ENCODE data around the gene CORO2B.

Gene CORO2B, protein sequence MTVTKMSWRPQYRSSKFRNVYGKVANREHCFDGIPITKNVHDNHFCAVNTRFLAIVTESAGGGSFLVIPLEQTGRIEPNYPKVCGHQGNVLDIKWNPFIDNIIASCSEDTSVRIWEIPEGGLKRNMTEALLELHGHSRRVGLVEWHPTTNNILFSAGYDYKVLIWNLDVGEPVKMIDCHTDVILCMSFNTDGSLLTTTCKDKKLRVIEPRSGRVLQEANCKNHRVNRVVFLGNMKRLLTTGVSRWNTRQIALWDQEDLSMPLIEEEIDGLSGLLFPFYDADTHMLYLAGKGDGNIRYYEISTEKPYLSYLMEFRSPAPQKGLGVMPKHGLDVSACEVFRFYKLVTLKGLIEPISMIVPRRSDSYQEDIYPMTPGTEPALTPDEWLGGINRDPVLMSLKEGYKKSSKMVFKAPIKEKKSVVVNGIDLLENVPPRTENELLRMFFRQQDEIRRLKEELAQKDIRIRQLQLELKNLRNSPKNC

DNA sequence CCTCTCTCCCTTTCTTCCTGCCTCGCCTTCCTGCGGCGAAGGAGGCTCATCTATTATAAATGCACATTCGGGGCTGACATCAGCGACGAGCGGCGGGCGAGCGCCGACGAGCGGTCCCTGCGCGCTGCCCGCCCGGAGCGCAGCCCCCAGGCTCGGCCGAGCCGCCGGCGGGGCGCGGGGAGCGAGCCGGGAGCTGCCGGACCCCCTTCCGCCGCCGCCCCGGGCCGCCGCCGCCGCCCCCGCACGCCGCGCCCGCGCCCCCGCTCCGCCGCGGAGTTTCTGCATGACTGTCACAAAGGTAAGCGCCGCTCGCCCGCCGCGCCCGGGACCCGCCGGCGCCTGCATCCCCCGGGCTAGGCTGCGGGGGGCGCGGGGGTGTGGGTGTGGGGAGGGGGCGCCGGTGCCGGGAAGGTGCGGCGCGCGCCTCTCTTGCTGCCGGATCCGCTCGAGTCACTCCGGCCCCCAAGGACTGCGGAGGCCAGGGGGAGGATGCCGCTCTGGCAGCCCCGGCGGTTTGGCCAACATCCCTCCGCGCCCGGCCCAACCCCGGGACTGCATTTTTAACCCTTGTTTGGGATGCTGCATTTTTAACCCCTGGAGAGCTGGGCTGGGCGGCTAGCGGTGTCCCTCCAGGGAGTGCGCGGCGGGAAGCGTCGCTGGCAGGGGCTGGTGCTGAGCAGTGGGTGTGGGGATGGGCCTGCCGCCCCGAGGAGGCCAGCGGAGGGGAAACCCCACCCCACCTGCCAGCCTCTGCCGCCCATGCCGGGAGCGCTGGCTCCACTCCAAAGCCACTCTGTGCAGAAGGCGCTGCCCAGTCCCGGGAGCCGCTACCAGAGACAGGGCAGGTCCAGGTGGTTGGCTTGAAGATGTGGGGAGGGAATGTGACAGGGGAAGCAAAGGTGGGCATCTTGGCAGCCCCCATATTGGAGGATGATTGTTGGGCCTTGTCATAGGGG is at the start of gene CORO2B:
TSS of gene CORO2B (plus strand) at position 14 of the 956 bp plus-strand sequence. CDS start at position 284, 270 bp downstream.
- DNase-seq (ENCODE audit: low spot score) = no peak

DNA sequence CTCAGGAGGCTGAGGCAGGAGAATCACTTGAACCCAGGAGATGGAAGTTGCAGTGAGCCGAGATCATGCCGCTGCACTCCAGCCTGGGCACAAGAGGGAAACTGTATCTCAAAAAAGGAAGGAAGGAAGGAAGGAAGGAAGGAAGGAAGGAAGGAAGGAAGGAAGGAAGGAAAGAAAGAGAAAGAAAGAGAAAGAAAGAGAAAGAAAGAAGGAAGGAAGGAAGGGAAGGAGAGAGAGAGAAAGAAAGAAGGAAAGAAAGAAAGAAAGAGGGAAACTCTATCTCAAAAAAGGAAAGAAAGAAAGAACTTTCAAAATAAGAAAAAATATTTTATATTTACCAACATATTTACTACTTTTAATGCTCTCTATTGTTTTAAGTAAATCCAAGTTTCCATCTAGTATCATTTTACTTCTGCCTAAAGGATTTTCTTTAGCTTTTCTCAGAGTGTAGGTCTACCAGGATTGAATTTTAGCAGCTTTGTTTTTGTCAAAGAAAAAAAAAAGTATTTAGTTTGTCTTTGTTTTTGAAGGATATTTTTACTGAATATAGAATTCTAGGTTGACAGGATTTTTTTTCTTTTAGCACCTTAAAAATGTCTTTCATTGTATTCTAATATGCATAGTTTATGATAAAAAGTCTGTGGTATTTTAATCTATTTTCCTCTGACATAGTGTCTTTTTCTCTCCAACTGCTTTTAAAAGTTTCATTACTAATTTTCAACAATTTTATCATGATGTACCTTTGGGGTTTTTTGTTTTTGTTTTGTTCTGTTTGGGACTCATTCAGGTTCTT is 47.2 kb upstream of the CORO2B start:
- no peak for DNase-seq (ENCODE audit: low spot score)

DNA sequence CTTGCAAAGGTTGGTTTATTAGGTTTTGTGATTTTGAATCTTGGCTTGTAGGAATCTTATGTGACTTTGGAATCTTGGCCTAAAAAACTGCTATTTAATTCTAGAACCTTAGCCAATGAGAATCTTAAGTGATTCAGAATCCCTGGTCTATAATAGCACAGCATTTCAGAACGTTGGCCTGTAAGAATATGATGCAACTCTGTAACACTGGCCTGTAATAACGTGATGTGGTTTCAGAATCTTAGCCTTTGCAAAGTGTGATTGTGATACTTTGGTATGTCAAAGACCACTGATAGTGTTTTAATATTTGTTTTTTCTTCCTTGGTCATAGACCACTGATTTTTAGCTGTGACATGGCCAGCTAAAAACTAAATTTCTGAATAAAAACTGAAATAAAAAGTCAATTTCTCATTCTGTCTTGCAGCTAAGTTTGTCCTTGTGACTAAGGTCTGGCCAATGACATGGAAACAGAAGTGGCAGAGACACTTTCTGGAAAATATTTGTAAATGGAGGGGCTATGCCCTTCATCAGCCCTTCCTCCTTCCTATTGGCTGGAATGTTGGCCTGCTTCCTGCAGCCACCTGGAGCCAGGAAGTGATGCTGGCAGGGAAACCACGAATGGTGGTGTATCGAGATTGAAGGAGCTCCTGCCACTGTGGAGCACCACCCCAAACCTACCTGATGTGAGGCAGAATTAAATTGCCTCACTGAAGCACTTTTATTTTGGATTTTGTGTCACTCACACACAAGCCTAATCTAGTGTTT is 42.3 kb upstream of the CORO2B start:
- no peak for DNase-seq (ENCODE audit: low spot score)

DNA sequence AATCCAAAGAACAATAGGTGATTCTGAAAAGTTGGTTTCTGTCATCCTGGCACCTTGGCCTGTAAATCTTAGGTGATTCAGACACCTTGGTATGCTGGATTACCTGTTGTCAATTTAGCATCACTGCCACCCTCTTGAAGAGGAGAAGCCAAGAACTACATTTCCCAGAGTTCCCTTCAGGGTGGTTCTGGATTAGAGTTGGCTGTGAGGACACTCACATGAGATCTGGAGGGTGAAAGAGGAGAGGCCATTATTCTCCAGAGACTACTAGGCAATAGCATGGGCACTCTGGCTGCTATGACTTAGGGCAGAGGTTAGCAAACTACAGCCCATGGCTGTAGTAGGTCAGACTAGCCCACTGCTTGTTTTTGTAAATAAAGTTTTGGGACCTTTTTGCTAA is 41.7 kb upstream of the CORO2B start:
- no peak for DNase-seq (ENCODE audit: low spot score)

DNA sequence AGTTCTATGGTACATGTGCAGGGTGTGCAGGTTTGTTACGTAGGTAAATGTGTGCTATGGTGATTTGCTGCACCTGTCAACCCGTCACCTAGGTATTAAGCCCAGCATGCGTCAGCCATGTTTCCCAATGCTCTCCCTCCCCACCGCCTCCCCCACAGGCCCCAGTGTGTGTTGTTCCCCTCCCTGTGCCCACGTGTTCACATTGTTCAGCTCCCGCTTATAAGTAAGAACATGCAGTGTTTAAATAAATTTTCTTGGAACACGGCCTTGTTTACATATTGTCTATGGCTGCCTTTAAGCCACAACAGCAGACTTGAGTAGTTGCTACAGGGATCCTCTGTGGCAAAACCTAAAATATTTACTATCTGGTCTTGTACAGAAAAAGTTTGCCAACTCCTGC is 41.3 kb upstream of the CORO2B start:
- DNase-seq (ENCODE audit: low spot score) = no peak

DNA sequence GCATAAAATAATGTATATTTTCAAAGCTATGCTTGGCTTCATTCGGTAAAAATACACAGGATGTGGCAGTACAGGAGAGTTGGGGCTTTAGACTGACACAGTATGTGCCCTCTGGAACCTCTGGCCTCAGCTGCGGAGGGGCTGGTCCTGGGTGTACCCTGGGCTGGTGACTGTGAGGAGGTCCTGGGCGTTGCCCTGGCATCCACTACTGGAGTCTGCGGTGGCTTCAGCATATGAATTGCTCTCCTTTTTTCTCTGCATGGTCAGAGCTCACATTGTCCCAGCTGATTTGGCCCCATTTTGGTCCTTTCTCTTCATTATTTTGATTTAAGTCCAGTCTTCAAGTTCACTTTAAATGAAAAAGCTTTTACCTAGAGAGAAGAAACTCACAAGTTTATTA is 40.5 kb upstream of the CORO2B start:
- DNase-seq (ENCODE audit: low spot score) = no peak

DNA sequence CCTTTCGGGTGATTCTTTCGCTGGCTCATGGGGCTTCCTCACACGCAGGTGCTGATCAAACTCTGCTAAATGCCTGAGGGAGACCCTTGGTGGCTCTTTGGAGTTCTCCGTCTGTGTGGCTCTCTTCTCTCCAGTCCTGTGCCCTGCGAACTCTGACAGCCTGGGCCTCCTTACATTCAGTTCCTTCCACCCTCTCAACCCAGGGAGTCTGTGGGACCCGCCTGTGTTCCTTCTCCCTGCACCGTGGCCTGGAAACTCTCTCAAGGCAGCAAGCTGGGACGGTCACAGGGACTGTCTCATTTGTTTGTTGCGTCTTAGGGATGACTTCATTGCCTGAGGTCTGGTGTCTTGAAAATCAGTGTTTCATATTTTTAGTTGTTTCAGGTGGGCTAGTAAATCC is 37.0 kb upstream of the CORO2B start:
- DNase-seq (ENCODE audit: low spot score) = no peak

DNA sequence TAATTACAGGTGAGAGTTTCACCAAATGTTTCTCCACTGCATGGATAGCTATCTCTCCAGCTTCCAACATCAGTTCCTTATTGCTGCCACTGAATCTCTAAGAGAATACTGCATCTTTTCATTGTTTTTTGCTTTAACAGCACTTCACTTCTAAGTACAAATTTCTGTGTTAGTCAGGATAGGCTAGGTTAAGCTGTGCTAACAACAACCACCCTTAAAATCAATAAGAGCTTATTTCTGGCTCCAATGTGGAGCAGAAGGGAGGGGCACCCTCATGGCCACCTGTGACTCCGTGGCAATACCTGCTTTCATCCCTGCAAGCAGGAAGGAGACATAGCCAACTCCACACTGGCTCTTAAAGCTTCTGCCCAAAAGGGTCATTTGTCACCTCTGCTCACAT is 36.4 kb upstream of the CORO2B start:
- DNase-seq (ENCODE audit: low spot score) = no peak

DNA sequence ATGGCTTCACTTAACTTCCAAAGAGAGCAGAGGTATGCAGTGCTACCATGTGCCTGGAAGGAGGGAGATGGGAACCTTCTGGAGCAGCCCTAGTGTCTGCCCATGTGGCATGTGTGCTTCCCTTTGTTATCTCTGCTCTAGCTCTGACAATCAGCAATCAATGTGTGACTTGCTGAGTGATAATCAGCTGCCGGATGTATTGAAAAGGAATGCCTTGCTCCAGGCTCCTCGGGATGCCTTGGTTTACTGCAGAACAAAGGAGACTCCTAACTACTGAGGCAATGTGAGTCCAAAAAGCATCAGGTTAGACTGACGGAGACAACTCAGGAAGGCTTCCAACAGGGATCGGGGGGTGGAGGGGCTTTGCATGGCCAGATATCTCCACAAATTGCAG is 36.0 kb upstream of the CORO2B start:
- no peak for DNase-seq (ENCODE audit: low spot score)

DNA sequence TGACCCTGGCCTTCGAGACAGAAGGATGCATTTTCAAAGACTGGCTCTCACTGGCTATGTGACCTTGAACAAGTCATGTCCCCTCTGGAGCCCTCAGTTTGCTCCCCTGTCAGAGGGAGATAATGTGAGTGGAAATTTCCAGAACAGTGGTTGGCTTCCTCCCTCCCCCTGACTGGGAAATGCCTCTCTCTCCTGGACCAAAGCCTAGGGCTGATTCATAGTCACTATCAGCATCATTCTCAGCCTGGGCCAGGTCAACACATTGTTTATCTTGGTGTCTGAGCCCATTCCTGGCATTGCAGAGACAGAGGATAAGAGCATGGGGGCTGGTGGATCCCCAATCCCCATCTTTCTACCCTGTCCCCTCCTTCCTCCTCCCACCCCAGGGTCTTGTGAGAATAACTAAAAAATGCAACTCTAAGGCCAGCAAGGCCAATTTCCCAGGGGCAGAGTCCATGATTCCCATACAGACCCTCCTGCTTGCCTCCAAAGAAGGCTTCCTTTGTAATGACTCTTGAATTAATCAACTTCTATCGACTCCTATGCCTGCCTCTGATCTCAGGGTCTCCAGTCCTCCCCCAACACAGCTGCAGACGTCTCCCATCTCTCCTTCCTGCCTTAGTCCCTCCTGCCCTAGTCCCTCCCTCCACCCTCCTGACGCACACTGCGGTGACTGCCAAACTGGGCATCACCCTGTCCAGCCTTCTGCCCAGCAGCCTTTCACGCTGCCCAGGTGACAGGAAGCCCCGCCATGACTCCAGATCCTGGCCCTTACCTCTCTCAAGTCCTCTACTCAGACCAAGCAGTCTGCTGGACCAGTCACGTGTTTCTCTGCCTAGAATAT is 35.4 kb upstream of the CORO2B start:
- DNase-seq (ENCODE audit: low spot score) = no peak

DNA sequence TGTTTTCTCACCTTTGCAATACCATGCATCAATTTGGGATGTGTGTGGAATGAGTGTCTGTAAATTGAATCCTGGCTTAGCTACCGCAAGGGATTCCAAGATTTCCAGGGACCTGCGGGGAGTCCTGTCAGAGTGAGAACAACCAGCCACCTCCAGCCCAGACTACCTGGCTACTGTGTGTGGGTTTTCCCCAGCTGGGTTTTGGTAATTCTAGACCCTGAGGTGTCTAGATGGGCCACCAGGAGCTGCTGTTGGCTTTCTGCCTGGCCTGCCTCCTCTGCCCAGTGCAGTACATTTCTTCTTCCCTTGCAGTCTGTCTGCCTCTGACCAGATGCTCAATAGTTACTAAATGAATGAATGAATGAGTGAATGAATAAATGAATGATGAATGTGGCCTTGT is 32.5 kb upstream of the CORO2B start:
- DNase-seq (ENCODE audit: low spot score) = no peak

DNA sequence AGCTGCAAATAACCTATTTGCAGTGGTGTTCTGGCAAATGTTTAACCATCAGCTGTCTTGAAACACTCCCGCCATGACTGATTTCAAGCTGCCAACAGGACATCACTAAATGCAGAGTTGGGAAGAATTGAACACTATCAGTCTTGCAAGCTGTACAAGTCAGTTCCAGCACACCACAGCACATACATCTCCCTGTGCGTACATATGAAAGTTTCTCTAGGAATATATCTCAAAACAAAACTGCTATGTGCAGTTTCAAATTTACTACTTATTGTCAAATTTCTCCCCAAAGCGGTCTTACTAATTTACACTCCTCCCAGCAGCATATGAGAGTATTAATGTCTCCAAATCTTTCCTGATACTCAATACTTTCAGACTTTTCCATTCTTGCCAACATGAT is 30.4 kb upstream of the CORO2B start:
- DNase-seq (ENCODE audit: low spot score) = no peak

DNA sequence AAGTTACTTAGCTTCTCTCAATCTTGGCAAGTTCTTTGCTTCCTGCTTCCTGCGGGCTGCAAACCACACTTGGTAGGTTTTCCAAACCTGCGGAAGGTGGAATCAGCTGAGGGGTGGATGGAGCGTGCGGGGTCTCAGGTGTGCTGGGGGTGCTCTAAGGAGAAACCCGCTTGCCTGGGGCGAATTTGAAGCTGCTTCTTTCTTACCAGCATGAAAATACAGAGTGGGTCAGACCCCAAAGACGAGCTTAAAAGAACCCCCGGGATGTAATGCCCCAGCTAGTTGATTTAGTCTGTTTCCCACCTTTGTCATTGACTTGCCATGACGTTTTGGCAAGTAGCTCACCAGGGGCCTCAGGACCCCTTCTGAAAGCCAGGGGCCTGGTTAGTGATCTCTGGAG is 28.8 kb upstream of the CORO2B start:
- no peak for DNase-seq (ENCODE audit: low spot score)

DNA sequence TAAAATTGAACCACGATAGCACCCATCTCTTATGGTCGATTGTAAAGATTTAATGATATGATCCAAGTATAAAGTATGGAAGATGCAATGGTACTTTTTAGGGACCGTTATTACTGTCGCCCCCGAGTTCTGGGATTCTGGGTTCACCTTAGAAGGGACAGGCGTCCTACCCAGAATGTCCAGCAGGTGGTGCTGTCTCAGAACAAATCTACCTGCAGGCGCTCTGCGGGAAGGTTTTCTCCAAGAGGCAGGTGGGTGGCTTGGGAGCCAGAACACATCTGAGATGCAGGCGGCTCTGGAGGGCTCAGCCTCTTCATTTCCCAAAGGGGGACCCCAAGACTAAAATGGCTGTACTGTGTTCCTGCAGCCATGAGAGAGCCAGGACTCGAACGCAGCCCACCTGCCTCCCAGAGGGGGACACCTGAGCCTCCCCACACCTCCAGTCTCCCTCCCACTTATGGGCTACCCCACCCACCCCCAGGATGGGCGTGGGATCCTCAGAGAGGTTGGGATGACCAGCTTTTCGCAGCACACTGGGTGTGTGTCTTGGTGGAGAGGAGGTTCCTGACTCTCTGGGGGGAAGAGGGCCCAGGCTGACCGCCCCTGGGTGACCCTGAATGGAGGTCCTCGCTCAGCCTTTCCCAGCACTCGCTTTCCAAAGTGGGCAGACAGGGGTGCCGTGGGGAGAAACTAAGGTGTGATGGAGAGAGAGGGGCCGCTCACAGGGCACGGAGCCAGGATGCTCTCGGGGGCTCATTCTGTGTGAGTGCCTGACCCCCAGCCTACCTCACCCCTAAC is 28.1 kb upstream of the CORO2B start:
- DNase-seq (ENCODE audit: low spot score) = peak; percentile 60

DNA sequence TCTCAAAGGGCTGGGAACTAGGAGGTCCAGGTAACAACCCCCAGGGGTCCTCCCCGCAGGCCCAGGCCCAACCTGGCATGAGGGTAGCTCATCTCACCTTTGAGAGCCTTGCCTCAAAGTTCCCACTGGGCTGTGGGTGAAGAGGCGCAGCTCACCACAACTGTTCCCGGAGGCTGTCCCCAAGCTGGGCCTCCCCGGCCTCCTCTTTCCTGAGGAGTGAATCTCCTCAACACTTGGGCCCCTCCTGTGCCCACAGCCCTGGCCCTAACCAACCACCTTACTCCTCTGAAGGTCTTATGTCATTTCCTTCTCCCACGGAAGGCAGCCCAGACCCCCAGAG is 27.5 kb upstream of the CORO2B start:
- DNase-seq (ENCODE audit: low spot score) = no peak

DNA sequence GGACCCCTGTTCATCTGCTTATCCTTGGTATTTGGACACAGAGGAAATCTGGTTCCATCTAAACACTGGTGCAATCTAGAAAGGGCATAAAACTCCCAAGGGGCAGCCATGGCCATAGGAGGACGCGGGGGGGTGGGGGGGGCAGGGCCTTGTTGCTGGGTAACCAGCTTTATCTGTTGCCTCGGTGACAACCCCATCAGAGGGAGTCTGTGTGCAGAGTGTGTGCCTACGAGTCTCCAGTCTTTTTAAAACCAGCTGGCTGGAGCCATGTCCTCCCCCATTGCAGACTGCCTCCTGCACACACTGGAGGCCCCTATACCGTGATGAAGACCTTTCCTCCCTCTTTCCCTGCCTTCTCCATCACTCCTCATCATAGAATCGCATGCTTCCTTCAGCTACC is 26.4 kb upstream of the CORO2B start:
- DNase-seq (ENCODE audit: low spot score) = no peak

DNA sequence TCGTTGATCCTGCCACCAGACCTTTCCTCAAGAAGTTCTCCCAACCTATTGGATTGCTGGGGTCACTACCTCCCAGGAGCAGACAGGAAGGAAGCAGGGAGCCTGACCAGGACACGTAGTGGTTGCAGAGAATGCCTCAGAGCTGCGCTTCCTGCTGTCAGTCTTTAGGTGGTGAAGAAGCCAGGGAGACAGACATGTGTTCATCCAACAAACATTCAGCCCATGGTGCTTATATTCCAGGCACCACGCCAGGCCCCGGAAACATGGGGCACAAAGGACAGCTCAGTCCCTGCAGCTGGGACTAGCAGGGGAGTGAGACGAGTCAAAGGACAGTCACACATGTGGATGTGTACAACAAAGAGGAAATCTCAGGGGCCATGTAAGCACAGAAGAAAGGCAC is 26.0 kb upstream of the CORO2B start:
- no peak for DNase-seq (ENCODE audit: low spot score)

DNA sequence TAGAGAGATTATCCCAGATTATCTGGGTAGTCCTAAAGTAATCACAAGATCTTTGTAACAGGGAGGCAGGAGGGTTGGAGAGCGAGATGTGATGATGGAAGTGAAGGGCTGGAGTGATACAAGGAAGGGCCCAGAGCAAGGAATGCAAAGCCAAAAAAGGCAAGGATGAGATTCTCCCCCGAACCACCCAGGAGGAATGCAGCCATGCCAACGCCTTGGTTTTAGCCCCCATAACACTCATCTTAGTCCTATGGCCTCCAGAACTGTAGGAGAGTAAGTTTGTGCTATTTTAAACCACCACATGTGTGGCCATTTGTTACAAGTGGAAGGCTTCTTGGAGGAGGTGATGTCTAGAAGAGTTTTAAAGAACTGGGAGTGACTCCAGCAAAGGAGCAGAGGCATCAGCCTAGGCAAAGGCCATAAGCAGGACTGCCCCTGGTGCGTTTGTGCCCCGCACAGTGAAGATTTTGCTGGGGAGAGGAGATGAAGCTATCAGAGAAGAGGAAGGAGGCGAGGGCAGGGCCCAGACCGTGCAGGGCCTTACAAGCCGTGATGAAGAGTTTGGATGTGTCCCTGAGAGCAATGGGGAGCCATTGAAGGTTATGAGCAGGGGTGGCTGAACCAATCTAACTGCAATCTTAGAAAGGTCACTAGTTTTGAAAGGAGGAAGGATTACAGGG is 25.3 kb upstream of the CORO2B start:
- DNase-seq (ENCODE audit: low spot score) = no peak
